Right atrium auricular region (tissue), 2 donors: ENCODE results near the gene GLOD4. TPM values are rescaled to one million over a fixed set of nuclear protein-coding genes. Genes with fewer than 3 reads are reported as not detected.

ENCODE experiments used
- DNase-seq: peaks from one replicate; pipeline ENCODE4 v3.0.0-alpha.2; 2019; ENCODE audit warnings: low spot score
- H3K27ac ChIP-seq, 2 donors: fragments of 200-600 bp; sonication (generic); 1 replicate in 1 of 2; 2 replicates in 1 of 2; pipeline ENCODE4 v1.5.1; 2016 to 2019
- H3K27me3 ChIP-seq, 2 donors: fragments of 200-600 bp; sonication (generic); one replicate each; pipeline versions ENCODE4 v1.5.1 to v1.6.0; 2017 to 2019
- H3K36me3 ChIP-seq: fragments of 200-600 bp; sonication (generic); one replicate; pipeline ENCODE4 v1.5.1; 2016
- H3K4me1 ChIP-seq, 2 donors: fragments of 200-600 bp; sonication (generic); one replicate each; pipeline versions ENCODE4 v1.5.1 to v1.6.0; 2017 to 2019
- H3K4me3 ChIP-seq, 2 donors: fragments of 200-600 bp; sonication (generic); 1 replicate in 1 of 2; 2 replicates in 1 of 2; pipeline ENCODE4 v1.5.1; 2017 to 2019; ENCODE audit warnings: mild to moderate bottlenecking in 1 of 2, moderate library complexity in 1 of 2
- H3K9me3 ChIP-seq, 2 donors: fragments of 200-600 bp; sonication (generic); one replicate each; pipeline ENCODE4 v1.5.1; 2019
- total RNA-seq, 2 donors: library from RNA; depleted of rRNA; stranded (reverse); fragments of >200 nt; gene quantifications; one replicate each; pipeline ENCODE4 v1.1.0, GENCODE V29; 2016
- TF ChIP-seq, protein P1 (sequence below), 2 donors: fragments of 200-600 bp; sonication (generic); IDR thresholded peaks; one replicate each; pipeline ENCODE4 v1.5.1; 2019; ENCODE audit warnings: antibody characterized with exemption in 2 of 2

GLOD4 gene
- total RNA-seq, 2 donors from 2014 or later = 37.3 to 49.5 TPM

DNA sequence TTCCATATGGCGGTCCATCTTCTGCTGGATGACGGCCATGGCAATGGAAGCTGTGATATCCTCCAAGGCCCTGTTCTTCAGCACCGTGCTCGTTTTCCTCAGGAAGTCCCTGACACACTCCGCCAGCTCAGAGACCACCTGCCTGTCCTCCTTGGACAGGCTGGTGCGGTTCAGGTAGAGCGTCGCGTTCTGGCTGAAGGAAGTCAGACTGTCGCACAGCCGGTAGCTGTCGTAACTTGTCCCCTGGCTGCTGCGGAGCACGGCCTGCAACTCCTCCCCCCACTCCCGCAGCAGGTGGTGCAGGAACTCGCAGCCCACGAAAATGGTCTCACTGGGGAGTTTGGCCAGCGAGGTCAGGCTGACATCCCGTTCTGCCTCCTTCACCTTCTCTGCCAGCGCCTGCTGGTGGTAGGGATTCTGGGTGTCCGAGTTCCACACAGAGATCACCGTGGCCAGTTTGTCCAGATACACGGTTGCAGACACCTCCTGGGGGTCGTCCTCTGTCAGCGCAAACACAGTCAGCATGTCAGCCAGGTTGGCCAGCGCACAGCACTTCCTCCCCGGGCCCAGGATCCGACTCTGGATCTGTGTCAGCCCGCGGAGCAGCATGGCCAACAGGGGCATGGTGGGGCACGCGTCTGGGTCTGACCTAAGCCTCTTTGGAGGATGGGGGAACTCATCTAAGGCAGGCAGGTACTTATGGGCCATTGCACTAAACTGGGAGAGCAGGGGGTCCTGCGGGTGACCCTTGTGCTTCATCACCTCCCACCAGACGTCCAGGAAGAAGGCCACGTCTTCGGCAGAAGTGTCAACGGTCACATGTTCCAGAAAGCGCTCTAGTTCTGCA, 35.1 kb downstream of the GLOD4 start:
- TF ChIP-seq, protein P1, sequence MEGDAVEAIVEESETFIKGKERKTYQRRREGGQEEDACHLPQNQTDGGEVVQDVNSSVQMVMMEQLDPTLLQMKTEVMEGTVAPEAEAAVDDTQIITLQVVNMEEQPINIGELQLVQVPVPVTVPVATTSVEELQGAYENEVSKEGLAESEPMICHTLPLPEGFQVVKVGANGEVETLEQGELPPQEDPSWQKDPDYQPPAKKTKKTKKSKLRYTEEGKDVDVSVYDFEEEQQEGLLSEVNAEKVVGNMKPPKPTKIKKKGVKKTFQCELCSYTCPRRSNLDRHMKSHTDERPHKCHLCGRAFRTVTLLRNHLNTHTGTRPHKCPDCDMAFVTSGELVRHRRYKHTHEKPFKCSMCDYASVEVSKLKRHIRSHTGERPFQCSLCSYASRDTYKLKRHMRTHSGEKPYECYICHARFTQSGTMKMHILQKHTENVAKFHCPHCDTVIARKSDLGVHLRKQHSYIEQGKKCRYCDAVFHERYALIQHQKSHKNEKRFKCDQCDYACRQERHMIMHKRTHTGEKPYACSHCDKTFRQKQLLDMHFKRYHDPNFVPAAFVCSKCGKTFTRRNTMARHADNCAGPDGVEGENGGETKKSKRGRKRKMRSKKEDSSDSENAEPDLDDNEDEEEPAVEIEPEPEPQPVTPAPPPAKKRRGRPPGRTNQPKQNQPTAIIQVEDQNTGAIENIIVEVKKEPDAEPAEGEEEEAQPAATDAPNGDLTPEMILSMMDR (IDR thresholded peaks at IDR 0.05) = no peak
- peaks cover 0 to 17% of the 10 kb centered on the region in 2 donors for H3K4me1 ChIP-seq
- H3K9me3 ChIP-seq = no peaks in the 10 kb centered on the region
- no peak for DNase-seq
- H3K36me3 ChIP-seq = peaks cover 56% of the 10 kb centered on the region
- no peak overlapping the region for H3K27ac ChIP-seq
- no peak overlapping the region for H3K4me3 ChIP-seq
- no peaks in the 10 kb centered on the region for H3K27me3 ChIP-seq

DNA sequence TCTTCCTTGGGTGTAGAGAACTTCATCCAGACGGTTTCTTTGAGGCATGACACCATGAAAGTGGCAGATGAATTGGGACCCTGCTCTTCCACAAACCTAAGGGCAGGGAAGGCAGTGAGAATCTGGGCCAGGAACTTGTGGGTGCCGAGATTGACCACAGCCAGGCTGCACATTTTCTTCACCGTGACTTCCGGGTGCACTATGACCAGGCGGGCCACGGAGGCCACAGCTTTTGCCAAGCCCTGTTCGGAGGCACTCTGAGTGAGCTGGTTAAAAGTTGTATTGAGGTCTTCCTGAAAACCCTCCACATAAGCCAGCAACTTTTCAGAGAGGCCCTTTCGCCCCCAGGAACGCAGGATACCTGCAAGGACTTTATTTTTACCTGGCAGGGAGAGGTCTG, 35.9 kb downstream of the GLOD4 start:
- TF ChIP-seq, protein P1 (IDR thresholded peaks at IDR 0.05) = no peak
- H3K27ac ChIP-seq = no peak overlapping the region
- no peaks in the 10 kb centered on the region for H3K9me3 ChIP-seq
- no peak overlapping the region for H3K4me3 ChIP-seq
- peaks cover 64% of the 10 kb centered on the region for H3K36me3 ChIP-seq
- DNase-seq = no peak
- peaks cover 0 to 9% of the 10 kb centered on the region in 2 donors for H3K4me1 ChIP-seq
- no peaks in the 10 kb centered on the region for H3K27me3 ChIP-seq

DNA sequence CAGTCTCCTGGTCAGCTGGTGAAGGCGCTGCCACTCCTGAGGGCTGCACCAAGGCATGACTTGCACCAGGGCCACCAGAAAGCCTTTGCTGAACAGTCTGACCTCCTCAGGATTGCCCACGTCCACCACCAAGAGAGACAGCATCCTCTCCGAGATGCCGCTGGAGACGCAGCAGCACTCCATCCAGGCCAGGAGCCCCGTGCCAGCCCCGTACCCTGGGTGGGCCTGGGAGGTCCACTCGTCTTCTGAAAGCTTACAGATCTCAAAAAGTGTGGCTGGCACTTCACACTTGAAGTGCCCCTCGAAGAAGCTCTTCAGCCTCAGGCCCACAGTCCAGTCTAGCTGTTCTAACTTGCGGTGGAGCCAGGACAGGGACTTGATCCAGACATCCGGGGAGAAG, 36.7 kb downstream of the GLOD4 start:
- TF ChIP-seq, protein P1 (IDR thresholded peaks at IDR 0.05) = no peak
- DNase-seq = no peak
- Histone ChIP-seq H3K9me3 (no peaks in the 10 kb centered on the region), H3K4me1 (peaks cover 0 to 2% of the 10 kb centered on the region in 2 donors), H3K4me3 (no peak overlapping the region), H3K27me3 (no peaks in the 10 kb centered on the region), H3K27ac (no peak overlapping the region), H3K36me3 (peaks cover 68% of the 10 kb centered on the region)

DNA sequence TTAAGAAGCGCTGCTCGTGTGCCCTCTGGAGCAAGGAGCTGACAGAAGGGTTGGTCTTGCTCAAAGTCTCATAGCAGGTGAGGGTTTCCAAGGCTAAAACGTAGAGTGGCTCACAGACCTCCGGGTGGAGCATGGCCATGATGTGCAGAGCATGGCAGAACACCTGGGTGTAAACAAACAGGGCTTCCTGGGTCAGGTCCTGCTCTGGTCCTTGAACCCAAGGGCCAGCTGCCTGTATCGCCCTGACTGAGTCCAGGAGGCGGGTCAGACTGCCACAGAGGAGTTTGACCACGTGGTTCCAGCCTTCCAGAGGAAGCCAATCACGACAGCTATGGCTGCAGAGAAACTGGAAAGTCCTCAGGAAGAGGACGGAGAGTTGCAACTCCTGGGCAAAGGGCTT, 37.1 kb downstream of the GLOD4 start:
- no peak for DNase-seq
- Histone ChIP-seq H3K4me1 (no peaks in the 10 kb centered on the region), H3K36me3 (peaks cover 72% of the 10 kb centered on the region), H3K27me3 (no peaks in the 10 kb centered on the region), H3K9me3 (no peaks in the 10 kb centered on the region), H3K4me3 (no peak overlapping the region), H3K27ac (no peak overlapping the region)
- TF ChIP-seq, protein P1 (IDR thresholded peaks at IDR 0.05) = no peak

DNA sequence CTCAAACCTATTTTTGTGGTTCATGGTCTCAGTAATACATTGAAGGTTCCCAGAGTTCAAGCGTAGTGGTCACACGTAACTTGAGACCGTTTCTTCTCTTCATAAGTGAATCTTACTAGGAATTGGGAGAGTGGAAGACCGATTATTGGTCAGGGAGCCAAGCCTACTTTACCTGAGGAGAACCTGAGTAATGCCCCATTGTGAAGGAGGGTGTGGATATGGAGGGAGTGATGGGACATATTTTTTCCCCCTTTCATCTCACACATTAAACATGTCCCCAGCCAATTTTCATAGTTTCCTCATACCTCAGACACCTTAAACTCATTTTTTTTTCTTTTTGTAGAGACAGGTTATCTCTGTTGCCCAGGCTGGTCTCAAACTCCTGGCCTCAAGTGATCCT, 38.9 kb downstream of the GLOD4 start:
- Histone ChIP-seq H3K36me3 (peaks cover 78% of the 10 kb centered on the region), H3K27me3 (no peaks in the 10 kb centered on the region), H3K4me1 (no peaks in the 10 kb centered on the region), H3K9me3 (no peaks in the 10 kb centered on the region), H3K4me3 (no peak overlapping the region), H3K27ac (no peak overlapping the region)
- no peak for DNase-seq
- TF ChIP-seq, protein P1 (IDR thresholded peaks at IDR 0.05) = no peak
